KG1 (cell line): ENCODE measurements around the gene NSUN4.
"Not testable (repeated sequence)": the region's sequence is repeated elsewhere in the genome, so short reads cannot be mapped to it uniquely, and the experiment has no call there.

Experiments
- DNase-seq: peaks from one replicate; lab custom pipeline; 2025; lab: John Stamatoyannopoulos, UW

NSUN4 gene

DNA sequence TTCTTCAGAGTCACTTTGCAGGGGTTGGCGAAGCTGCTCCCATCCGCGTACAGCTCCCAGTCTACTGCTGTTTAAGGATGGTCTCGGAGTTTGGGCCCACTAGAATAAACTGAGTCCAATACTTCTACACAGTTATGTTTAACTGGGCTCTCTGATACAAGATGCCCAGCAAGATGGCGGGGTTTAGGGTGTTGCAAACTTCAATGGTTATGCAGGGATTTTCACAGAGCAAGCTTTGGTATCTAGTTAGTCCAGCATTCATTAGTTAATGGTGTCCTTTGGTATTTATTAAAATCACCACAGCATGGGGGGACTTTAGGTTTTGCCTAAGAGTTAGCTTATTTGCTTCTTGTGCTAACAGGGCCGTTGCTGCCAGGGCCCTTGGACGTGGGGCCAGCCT, 12.4 kb upstream of the NSUN4 start:
- DNase-seq: not testable (repeated sequence)

DNA sequence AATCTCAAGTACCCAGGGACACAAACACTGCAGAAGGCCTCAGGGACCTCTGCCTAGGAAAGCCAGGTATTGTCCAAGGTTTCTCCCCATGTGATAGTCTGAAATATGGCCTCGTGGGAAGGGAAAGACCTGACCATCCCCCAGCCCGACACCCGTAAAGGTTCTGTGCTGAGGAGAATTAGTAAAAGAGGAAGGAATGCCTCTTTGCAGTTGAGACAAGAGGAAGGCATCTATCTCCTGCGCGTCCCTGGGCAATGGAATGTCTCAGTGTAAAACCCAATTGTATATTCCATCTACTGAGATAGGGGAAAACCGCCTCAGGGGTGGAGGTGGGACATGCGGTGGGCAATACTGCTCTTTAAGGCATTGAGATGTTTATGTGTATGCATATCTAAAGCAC, 10.8 kb upstream of the NSUN4 start:
- DNase-seq: not testable (repeated sequence)

DNA sequence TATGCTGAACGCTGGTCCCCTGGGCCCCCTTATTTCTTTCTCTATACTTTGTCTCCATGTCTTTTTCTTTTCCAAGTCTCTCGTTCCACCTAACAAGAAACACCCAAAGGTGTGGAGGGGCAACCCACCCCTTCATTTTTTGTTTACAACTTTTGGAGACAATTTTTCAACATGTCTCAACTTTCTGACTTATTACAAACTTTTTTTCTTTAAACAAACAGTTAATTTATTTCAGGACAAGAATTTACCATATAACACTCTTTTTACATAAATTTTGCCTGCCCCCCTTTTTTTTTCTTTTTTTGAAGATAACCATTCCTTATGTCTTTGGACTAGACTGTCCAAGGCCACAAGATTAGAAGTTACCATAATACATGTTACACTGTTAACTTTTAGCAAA, 10.2 kb upstream of the NSUN4 start:
- DNase-seq: not testable (repeated sequence)

DNA sequence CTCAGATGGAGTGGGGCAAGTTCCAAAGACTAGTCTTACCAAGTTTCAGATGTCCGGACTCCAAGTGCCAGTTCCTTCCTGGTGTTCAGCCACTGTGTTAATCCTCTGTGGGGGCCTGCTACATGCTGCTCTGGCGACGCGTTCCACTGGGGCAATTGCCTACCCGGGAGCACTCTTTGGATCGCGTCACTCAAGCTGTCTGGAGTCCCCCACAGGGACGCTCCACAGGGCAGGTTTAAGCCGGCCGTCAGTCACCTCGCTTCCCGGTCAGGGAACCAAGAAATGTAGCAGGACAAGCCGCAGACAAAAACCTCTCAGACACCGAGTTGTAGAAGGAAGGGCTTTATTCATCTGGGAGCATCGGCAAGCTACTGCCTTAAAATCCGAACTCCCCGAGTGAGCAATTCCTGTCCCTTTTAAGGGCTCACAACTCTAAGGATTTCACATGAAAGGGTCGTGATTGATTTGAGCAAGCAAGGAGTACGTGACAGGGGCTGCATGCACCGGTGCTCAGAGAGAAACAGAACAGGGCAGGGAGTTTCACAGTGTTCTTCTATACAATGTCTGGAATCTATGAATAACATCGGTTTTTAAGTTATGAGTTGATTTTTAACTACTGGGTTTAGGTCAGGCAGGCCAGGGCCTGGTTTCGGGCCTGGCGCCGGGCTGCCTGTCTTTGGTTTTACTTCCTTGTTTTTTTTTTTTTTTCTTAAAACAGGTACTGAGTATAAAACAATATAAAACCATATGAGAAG, 8.6 kb upstream of the NSUN4 start:
- DNase-seq: not testable (repeated sequence)

DNA sequence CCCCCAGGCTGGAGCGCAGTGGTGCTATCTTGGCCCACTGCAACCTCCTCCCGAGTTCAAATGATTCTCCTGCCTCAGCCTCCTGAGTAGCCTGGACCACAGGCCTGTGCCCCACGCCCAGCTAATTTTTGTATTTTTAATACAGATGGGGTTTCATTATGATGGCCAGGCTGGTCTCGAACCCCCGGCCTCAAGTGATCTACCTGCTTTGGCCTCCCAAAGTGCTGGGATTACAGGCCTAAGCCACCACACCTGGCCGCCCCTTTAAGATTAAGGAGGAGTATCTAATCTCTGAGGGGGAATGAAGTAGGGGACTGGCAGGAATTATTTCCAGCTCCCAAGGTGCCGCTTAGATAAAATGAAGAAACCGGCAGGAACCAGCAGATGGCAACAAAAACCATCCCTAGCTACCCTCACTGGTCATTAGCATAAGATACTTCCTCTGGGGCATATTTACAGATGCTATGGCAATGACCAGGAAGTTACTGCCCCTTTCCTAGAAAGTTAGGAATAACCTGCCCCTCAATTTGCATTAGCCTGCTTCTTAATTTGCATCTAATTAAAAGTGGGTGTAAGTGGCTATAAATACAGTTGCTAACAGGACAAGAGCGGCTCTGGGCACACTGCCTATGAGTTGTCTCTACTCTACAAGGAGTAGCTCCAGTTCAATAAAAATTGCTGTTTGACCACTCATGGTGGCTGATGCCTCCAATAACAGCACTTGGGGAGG, 7.1 kb upstream of the NSUN4 start:
- DNase-seq: no peak

DNA sequence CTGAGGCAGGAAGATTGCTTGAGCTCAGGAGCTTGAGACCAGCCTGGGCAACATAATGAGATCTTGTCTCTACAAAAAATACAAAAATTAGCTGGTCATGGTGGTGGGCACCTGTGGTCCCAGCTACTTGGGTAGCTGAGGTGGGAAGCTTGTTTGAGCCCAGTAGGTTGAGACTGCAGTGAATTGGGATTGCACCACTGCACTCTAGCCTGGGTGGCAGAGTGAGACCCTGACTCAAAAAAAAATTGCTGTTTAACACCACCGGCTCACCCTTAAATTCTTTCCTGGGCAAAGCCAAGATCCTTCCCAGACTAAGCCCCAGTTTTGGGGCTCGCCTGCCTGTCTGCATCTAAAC, 6.6 kb upstream of the NSUN4 start:
- no peak for DNase-seq

DNA sequence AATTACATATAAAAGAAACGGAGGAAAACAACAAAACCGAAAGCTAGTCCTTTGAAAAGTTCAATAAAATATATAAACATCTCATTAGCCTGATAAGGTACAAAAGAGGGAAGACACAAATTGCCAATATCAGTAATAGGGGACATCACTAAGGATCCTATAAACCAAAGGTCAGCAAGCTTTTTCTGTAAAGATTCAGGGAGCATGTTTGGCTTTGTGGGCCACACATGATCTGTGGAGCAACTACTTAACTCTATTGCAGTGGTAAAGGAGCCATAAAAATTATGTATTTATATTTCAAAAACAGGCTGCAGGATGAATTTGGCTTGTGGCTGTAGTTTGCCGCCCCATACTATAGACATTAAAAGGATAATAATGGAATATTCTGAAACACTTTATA, 5.5 kb upstream of the NSUN4 start:
- DNase-seq: no peak

DNA sequence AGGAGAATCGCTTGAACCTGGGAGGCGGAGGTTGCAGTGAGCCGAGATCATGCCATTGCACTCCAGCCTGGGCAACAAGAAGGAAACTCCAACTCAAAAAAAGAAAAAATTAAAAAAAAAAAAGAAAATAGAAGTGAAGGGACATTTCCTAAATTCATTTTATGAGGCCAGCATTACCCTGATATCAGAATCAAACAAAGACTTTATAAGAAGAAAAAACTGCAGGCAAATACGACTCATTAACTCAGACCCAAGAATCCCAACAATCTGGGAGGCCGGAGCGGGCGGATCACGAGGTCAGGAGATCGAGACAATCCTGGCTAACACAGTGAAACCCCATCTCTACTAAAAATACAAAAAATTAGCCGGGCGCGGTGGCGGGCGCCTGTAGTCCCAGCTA, 3.2 kb upstream of the NSUN4 start:
- not testable (repeated sequence) for DNase-seq

DNA sequence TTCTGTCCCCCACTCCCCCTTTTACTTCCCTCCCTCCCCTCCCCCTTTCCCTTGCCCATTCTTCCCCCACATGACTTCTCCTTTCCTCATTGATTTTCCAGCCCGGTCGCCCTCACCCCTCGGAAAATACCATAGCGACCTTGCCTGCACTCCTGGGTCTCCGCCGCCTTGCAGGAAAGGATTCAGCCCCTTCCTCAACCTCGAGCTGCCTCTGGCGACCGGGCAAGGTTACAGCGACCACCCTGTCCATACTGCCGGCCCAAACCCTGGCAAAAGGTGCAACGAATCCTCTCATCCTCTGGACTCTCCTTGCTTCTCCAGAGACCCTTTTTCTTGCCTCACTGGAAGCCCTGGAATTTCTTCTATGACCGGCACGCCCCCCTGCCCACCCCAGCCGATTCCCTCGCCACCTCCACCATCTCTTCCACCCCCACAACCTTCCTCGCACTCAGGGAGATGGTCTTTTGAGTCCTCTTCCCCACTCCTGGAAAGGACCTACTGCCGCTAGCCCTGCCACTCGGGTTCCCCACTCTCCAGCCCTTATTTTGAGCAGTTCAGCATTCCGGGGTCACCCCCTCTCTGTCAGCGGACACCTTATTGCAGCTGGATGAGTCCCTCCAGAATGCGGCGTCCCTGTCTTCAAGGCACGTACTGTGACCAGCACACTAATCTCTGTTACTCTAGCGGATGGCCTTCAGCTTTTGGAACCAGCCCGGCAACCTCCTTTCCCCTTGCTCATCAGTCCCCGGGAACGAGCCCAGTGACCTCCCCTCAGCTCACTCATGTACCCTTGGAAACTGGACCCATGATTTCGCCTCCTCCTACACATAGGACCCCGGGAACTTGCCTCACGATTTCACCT, 846 bp downstream of the NSUN4 start:
- DNase-seq: no peak

DNA sequence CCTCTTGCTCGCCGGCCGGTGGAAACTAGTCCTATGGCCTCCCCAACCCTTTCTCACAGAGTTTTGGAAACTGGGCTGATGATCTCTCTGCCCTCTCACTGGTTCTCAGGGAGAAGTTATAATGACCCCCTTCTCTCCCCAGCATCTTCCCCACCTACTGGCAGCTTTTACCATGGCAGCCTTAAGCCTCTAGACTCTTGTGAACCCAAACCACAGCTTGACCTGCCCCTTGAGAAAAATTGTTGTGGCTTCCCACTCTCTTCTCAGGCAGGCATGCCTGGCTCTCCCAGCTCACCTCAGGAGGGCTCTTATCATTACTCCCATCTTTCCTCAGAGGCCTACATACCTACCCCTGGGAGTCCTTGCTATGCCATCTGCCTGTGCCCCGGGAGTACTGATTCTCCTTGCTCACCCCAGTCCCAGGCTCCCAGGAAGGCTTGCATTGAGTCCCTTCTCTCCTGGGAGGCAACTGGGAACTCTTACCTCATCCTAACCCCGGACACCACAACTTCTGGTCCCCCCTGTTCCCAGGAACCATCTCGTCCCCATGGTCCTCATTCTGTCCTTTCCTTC, 1.6 kb downstream of the NSUN4 start:
- no peak for DNase-seq

DNA sequence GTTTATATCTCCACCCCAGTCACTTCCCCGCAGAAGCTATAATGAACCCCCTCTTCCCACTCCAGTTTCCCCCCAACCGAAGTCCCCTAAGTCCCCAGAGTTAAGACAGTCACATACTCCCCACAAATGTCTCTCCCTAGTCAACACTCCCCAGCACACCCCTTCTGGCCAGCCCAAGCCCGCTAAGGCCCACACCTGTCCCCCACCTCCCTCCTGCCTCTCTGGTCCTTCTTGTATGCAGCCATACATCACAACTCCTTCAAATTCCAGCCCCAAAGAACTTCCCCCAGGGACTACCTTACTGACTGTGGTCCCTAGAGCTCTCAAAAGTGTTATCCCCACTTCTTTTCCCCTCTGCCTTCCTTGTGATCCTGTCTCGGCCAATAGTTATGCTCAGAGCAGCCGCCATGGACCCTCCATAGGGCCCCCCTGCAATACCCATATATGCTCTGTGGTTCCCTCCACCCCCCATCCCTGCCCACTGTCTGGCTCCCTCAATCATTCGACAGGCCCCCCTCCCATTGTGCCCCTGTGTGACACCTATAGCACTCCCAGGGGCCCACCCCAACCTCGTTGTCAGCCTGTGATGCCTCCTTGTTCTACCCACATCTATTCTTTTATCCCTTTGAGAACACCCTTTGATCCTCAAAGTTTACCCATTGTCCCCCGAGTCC, 2.2 kb downstream of the NSUN4 start:
- DNase-seq: no peak

DNA sequence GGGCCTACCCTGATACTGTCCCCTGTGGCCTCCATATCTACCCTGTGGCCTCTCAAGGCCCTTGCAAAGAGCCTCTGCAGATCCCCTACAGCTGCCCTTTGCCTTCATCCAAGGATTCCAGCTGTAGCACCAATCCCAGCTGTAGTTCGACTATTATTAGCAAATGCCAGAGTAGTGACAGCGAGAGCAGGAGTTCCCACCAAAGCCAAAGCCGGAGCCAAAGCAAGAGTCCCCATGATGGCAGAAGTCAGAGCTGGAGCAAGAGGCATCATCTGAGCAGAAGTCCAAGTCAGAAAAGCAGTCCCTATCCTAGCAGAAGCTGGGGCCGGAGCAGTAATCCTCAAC, 2.7 kb downstream of the NSUN4 start:
- no peak for DNase-seq

DNA sequence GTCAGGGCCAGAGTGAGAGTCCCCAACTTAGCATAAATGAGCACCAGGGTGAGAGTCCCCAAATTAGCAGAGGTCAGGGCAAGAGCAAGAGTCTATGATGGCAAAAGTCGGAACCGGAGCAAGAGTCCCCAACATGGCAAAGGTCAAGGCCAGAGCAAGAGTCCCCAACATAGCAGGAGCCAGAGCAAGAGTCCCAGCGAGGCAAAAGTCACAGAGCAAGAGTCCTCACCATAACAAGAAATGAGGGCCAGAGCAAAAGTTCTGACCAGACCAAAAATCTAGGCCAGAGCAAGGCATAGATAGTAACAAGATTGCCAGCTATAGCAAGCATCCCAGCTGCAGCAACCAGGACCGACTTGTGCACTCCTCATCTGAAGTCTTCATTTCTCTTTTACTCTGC, 3.1 kb downstream of the NSUN4 start:
- DNase-seq: no peak

DNA sequence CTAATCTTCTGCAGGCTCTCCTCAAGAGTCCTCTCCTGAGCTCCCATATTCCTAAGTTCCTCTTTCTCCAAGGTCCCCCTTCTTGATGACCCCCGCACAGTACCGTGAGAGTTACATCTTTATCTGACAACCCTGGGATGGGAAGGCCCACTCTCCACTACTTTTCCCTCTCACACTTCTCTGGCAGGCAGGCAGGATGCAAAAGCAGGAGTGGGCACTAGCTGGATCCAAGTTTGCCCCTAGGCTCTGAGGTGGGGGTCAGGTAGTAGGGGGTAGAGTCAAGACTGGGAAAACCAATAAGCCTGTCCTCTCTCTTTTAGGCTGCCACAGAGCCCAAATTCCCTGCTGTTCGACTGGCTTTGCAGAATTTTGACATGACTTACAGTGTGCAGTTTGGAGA, 3.9 kb downstream of the NSUN4 start:
- no peak for DNase-seq

DNA sequence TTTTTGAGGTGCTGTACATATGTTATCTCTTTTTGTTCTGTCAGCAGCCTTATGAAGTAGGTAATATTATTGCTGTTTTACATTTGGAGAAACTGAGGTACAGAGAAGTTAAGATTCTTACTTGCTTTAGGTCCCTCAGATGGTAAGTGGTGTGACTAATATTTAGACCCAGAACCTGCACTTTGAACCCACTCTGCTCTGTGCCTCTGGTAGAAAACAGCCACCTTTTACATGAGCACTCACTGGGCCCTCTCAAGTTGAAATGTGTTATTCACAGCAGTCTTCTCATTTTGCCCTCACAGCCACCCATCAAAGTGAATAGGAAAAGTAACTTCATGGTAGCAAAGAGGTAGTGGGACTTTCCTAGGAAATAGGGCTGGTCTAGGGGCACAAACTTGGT, 4.7 kb downstream of the NSUN4 start:
- DNase-seq: no peak

DNA sequence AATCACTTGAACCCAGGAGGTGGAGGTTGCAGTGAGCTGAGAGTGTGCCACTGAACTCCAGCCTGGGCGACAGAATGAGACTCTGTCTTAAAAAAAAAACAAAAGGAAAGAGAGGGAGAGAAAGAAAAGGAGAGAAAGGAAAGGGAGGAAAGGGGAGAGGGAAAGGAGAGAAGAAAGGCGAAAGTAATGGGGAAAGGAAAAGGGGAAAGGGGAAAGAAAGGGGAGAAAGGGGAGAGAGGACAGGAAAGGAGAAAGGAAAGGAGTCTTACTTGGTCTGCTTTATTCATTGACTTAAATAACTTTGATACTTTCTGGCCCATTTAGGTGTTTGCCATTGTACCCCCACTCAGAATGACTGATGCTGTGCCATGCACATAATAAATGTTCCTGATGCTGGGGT, 11.8 kb downstream of the NSUN4 start:
- no peak for DNase-seq

DNA sequence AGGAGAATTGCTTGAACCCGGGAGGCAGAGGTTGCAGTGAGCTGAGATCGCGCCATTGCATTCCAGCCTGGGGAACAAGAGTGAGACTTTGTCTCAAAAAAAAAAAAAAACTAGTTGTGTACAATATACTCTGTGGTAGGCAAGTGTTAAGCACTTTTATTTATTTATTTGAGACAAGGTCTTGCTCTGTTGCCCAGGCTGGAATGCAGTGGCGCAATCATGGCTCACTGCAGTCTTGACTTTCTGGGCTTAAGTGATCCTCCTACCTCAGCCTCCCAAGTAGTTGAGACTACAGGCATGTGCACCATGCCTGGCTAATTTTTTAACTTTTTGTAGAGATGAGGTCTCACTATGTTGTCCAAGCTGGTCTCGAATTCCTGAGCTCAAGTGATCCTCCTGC, 15.3 kb downstream of the NSUN4 start:
- DNase-seq: not testable (repeated sequence)

DNA sequence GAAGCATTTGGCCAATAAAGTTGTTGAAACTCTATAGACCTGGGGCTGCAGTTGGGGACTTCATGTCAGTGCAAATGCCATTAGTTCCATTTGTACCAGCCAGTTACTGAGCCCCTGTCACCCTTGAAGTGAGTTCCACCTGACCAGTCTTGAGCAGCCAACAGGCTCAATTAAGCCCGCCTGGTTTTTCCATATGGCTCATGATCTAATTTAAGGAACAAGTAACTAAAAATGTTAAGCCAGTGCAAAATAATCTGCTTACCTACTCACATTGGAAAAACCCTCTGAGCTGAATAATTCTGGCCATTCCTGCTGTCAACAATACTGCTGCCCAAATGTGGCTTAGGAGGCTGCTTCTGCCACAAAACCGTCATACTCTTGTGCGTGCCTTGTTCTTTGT, 21.6 kb downstream of the NSUN4 start:
- no peak for DNase-seq

DNA sequence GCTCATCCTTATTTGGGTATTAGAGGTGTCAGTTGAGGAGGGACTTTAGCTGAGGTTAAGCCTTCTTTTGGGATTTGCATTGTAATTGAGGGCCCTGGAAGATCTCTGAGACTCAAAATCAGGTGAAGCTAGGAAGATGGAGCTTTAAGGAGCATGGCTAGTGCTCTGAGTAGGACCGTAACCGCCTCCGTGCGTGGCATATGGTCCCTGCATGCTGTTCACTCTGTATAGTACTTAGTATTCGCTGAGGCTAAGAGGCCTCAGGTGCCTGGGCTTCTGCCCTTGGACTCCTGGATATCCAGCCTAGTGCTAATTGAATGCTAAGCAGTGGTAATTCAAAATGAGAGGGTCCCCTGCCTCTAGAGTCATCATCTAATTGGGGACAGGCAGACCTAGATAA, 22.5 kb downstream of the NSUN4 start:
- DNase-seq: no peak

DNA sequence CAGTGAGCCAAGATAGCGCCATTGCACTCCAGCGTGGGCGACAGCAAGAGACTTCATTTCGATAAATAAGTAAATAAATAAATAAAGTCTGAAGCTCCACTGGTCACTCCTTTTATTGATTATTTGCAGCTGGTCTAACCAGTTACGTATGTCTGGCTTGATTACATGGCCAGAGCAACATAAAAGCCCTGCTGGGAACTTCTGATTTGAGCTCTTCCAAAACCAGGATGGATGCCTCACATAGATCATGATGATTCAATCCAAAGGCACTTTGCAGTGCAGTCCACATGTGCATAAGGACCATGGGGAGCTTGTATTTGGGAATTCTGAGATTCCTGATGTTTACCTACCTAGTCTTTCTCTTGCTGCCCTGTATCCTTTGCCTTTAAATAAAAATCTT, 24.0 kb downstream of the NSUN4 start:
- no peak for DNase-seq

DNA sequence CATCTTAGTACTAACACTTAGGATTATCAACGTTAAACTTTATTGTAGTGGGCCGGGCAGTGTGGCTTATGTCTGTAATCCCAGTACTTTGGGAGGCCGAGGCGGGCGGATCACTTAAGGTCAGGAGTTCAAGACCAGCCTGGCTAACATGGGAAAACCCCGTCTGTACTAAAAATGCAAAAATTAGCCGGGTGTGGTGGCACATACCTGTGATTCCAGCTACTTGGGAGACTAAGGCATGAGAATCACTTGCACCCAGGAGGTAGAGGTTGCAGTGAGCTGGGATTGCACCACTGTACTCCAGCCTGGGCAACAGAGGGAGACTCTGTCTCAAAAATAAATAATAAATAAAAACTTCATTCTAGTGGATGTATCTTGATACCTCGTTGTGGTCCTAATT, 25.2 kb downstream of the NSUN4 start:
- DNase-seq: not testable (repeated sequence)

DNA sequence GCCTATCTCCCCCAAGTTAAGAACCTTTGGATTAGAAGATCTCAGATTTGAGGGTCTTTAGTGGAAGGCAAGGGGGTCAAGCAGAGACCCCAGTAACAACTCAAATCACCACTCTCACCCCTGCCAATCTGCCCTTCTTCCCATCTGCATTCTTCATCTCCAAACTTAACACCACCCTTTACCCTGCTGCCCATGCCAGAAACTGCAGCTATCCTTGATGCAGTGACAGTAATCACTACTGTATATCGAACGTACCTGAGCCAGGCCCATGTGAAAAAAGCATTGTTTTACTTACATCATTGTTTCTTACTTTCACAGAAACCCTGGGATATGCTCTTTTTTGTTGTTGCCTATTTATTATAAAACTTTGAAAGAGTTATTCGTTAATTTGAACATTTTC, 26.5 kb downstream of the NSUN4 start:
- DNase-seq: no peak
